HCT116 (cell line): ENCODE data around the gene APIP. TPM values are rescaled to one million over a fixed set of nuclear protein-coding genes. Genes with fewer than 3 reads are reported as not detected.

Source experiments
- ATAC-seq: fragments of 200-7000 bp; cut with Tn5 transposase; 2 replicates; pipeline ENCODE4 v1.9.1; 2020; ENCODE audit warnings: mild to moderate bottlenecking, moderate library complexity
- BruUV-seq: library from RNA; stranded (reverse); fragments of 400-500 nt; replicated peaks from 2 replicates; lab custom pipeline; 2021; lab: Mats Ljungman, UMichigan
- CTCF ChIA-PET: fragments of 300-600 bp; sonication (Branson Sonifier 250); formaldehyde crosslinking; loops from one replicate; lab custom pipeline; 2021; ENCODE audit warnings: antibody characterized with exemption; lab: Charles Lee
- POLR2A ChIA-PET: fragments of 300-600, 350-600 bp; sonication (Branson Sonifier 250); formaldehyde crosslinking; loops from one replicate; lab custom pipeline; 2021; ENCODE audit warnings: antibody characterized with exemption; lab: Charles Lee
- RAD21 ChIA-PET, 2 experiments: fragments of 300-600 bp; sonication (Branson Sonifier 250); formaldehyde crosslinking; loops; one replicate each; lab custom pipeline; 2023; ENCODE audit warnings: low total read pairs in 2 of 2; ENCODE audit not compliant: uncharacterized antibody in 2 of 2, unreplicated experiment in 2 of 2, low non-redundant PET in 1 of 2; lab: Charles Lee
- DNase-seq: peaks from one replicate; pipeline ENCODE4 v3.0.0-alpha.2; 2010; ENCODE audit warnings: low read depth, low spot score
- H2AFZ ChIP-seq: fragments of 200-600 bp; shearing (Covaris generic), sonication (generic); 2 replicates; pipeline ENCODE4 v1.6.1; 2017; ENCODE audit warnings: low read depth, mixed run types, mixed read lengths, antibody characterized with exemption, low read length; ENCODE audit not compliant: poor library complexity, severe bottlenecking
- H3K27ac ChIP-seq: 2 replicates; pipeline ENCODE4 v1.5.1; 2012; ENCODE audit warnings: low read depth, low read length
- H3K27me3 ChIP-seq: fragments of 200-600 bp; sonication (generic); 2 replicates; pipeline ENCODE4 v1.6.1; 2016; ENCODE audit warnings: mixed run types, low read length, mixed read lengths; ENCODE audit not compliant: insufficient read depth
- H3K36me3 ChIP-seq, 2 experiments: fragments of 200-500 bp in 1 of 2; fragments of 200-600 bp in 1 of 2; sonication (Bioruptor generic) in 1 of 2; sonication (generic) in 1 of 2; 2 replicates each; pipeline versions ENCODE4 v1.5.1 to v1.6.1; 2014 to 2016; ENCODE audit warnings: low read length in 2 of 2, inconsistent platforms in 1 of 2, mixed read lengths in 1 of 2, mixed run types in 1 of 2; ENCODE audit not compliant: insufficient read depth in 2 of 2, control insufficient read depth in 1 of 2
- H3K4me1 ChIP-seq, 2 experiments: fragments of 200-600 bp in 1 of 2; sonication (generic) in 1 of 2; 2 replicates each; pipeline versions ENCODE4 v1.5.1 to v1.6.1; 2012 to 2017; ENCODE audit warnings: low read length in 2 of 2, inconsistent platforms in 1 of 2, mild to moderate bottlenecking in 1 of 2, mixed read lengths in 1 of 2, mixed run types in 1 of 2, moderate library complexity in 1 of 2; ENCODE audit not compliant: insufficient read depth in 2 of 2, control insufficient read depth in 1 of 2
- H3K4me2 ChIP-seq: fragments of 200-600 bp; sonication (generic); 2 replicates; pipeline ENCODE4 v1.6.1; 2017; ENCODE audit warnings: mixed run types, low read length, mixed read lengths
- H3K4me3 ChIP-seq, 2 experiments: fragments of 200-600 bp in 1 of 2; sonication (generic) in 1 of 2; replicated peaks in 1 of 2; 2 replicates each; pipeline ENCODE4 v1.5.1; 2011 to 2016; ENCODE audit warnings: low read length in 2 of 2, control low read depth in 1 of 2, low read depth in 1 of 2, mild to moderate bottlenecking in 1 of 2, mixed read lengths in 1 of 2, mixed run types in 1 of 2
- H3K79me2 ChIP-seq: fragments of 200-600 bp; sonication (generic); 2 replicates; pipeline ENCODE4 v1.6.1; 2017; ENCODE audit warnings: mild to moderate bottlenecking, mixed run types, low read length, moderate library complexity, mixed read lengths; ENCODE audit not compliant: insufficient read depth
- H3K9ac ChIP-seq: fragments of 200-600 bp; sonication (generic); 2 replicates; pipeline ENCODE4 v1.6.1; 2016; ENCODE audit warnings: low read length, mixed read lengths
- H3K9me2 ChIP-seq: fragments of 200-600 bp; sonication (generic), shearing (Covaris generic); 2 replicates; pipeline ENCODE4 v1.6.1; 2017; ENCODE audit warnings: mixed run types, mild to moderate bottlenecking, moderate library complexity; ENCODE audit not compliant: insufficient read depth
- H3K9me3 ChIP-seq, 2 experiments: fragments of 200-500 bp in 1 of 2; fragments of 200-600 bp in 1 of 2; sonication (Bioruptor generic) in 1 of 2; sonication (generic) in 1 of 2; 2 replicates each; pipeline ENCODE4 v1.6.1; 2014 to 2017; ENCODE audit warnings: low read length in 2 of 2, mixed read lengths in 2 of 2, inconsistent platforms in 1 of 2, low read depth in 1 of 2, mild to moderate bottlenecking in 1 of 2, mixed run types in 1 of 2, moderate library complexity in 1 of 2; ENCODE audit not compliant: control insufficient read depth in 1 of 2, insufficient read depth in 1 of 2
- H4K20me1 ChIP-seq: fragments of 200-600 bp; sonication (generic), shearing (Covaris generic); 2 replicates; pipeline ENCODE4 v1.6.1; 2017; ENCODE audit warnings: mixed run types, mild to moderate bottlenecking, moderate library complexity; ENCODE audit not compliant: insufficient read depth
- ATF3 ChIP-seq: IDR thresholded peaks from 2 replicates; pipeline ENCODE4 v1.6.1; 2012
- CBX3 ChIP-seq: IDR thresholded peaks from 2 replicates; pipeline ENCODE4 v1.6.1; 2012; ENCODE audit warnings: low read depth
- ELF1 ChIP-seq: IDR thresholded peaks from 2 replicates; pipeline ENCODE4 v1.6.1; 2012; ENCODE audit warnings: low read depth, borderline replicate concordance
- TCF7L2 ChIP-seq: IDR thresholded peaks from 2 replicates; pipeline ENCODE4 v1.7.0; 2011; ENCODE audit warnings: borderline replicate concordance, inconsistent platforms; ENCODE audit not compliant: insufficient read depth, insufficient read length; ENCODE audit errors: extremely low read depth
- YY1 ChIP-seq: IDR thresholded peaks from 2 replicates; pipeline ENCODE4 v1.6.1; 2011; ENCODE audit warnings: low read length, low read depth, moderate library complexity, mild to moderate bottlenecking; ENCODE audit not compliant: insufficient replicate concordance; ENCODE audit errors: extremely low read depth
- intact Hi-C: fragments of 100-400 bp; cut with micrococcal nuclease; formaldehyde crosslinking; loops from 2 replicates; pipeline ENCODE4 v1.10.0; 2022
- total RNA-seq: library from RNA; stranded (reverse); gene quantifications from one replicate; pipeline ENCODE4 v1.2.1, GENCODE V29; 2021; ENCODE audit not compliant: unreplicated experiment
- TF ChIP-seq, protein P1 (sequence below): IDR thresholded peaks from 2 replicates; pipeline ENCODE4 v1.6.1; 2012; ENCODE audit warnings: low read depth

APIP gene
- total RNA-seq, 1 experiment from 2014 or later, result 41.2 TPM

DNA sequence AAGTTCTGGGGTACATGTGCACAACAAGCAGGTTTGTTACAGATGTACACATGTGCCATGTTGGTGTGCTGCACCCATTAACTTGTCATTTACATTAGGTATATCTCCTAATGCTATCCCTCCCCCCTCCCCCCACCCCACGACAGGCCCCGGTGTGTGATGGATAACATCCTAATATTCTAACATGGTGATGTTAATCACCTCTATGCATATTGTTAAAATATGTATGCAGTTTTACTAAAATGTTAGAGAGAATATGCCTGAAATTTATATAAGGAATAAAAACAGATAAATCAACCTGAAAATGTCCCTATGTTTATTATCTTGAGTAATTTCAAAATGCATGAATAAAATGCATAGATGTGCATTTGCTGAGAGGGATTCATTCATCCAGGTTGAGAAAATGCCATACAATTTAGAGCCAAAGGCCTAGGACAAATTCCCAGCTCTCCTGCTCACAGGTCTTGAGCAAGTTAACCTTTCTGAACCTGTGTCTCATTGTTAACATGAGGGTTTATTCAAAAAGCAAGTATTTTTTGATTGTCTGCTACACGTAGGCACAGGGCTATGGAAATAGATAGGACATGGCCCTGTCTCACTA is 38.7 kb downstream of the APIP start:
- ChIA-PET POLR2A (no interaction called here), RAD21 (no interaction called here), CTCF (interaction anchor here (0.9 kb wide), 1 partner anchor 22 kb away, joined by 3 read pairs; no protein-coding TSS in a partner anchor)
- no peak for DNase-seq
- Histone ChIP-seq H3K79me2 (no peaks in the 10 kb centered on the region), H3K9ac (no peak overlapping the region), H3K4me1 (no peaks in the 10 kb centered on the region), H3K4me3 (no peak overlapping the region), H2AFZ (no peak overlapping the region)
- no TSS peak for BruUV-seq
- intact Hi-C loops, result no loop called here
- TF ChIP-seq, protein P1, sequence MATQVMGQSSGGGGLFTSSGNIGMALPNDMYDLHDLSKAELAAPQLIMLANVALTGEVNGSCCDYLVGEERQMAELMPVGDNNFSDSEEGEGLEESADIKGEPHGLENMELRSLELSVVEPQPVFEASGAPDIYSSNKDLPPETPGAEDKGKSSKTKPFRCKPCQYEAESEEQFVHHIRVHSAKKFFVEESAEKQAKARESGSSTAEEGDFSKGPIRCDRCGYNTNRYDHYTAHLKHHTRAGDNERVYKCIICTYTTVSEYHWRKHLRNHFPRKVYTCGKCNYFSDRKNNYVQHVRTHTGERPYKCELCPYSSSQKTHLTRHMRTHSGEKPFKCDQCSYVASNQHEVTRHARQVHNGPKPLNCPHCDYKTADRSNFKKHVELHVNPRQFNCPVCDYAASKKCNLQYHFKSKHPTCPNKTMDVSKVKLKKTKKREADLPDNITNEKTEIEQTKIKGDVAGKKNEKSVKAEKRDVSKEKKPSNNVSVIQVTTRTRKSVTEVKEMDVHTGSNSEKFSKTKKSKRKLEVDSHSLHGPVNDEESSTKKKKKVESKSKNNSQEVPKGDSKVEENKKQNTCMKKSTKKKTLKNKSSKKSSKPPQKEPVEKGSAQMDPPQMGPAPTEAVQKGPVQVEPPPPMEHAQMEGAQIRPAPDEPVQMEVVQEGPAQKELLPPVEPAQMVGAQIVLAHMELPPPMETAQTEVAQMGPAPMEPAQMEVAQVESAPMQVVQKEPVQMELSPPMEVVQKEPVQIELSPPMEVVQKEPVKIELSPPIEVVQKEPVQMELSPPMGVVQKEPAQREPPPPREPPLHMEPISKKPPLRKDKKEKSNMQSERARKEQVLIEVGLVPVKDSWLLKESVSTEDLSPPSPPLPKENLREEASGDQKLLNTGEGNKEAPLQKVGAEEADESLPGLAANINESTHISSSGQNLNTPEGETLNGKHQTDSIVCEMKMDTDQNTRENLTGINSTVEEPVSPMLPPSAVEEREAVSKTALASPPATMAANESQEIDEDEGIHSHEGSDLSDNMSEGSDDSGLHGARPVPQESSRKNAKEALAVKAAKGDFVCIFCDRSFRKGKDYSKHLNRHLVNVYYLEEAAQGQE, result no peak
- TF ChIP-seq YY1, result no peak
- no peak for TF ChIP-seq CBX3
- no peak for TF ChIP-seq TCF7L2
- no peak for TF ChIP-seq ATF3
- TF ChIP-seq ELF1, result no peak
- TF ChIP-seq, all 23 proteins: peak for 0
- Histone ChIP-seq H3K36me3 (0 out of 4 replicates have a peak, but pooled peaks cover 0 to 3% of the 10 kb centered on the region in 2 experiments), H4K20me1 (no peaks in the 10 kb centered on the region), H3K27ac (no peak overlapping the region), H3K27me3 (no peaks in the 10 kb centered on the region), H3K9me3 (no peaks in the 10 kb centered on the region), H3K9me2 (no peaks in the 10 kb centered on the region), H3K4me2 (no peak overlapping the region)
- no peak for ATAC-seq
